Kidney epithelial cell (primary cell): ENCODE measurements around the gene RALGPS2. TPM values are rescaled to one million over a fixed set of nuclear protein-coding genes. Genes with fewer than 3 reads are reported as not detected.

Experiments used
- DNase-seq: peaks from one replicate; pipeline ENCODE4 v3.0.0-alpha.2; 2010; ENCODE audit warnings: low read depth
- H3K27me3 ChIP-seq: 2 replicates; pipeline ENCODE4 v1.6.0; 2011; ENCODE audit warnings: low read length; ENCODE audit not compliant: control insufficient read depth, insufficient read depth
- H3K36me3 ChIP-seq: 2 replicates; pipeline ENCODE4 v1.5.1; 2011; ENCODE audit warnings: low read length; ENCODE audit not compliant: control insufficient read depth, insufficient read depth
- H3K4me3 ChIP-seq: 2 replicates; pipeline ENCODE4 v1.5.1; 2011; ENCODE audit warnings: low read depth, mild to moderate bottlenecking, control low read depth, low read length
- CTCF ChIP-seq: IDR thresholded peaks from 2 replicates; pipeline ENCODE4 v1.5.1; 2011; ENCODE audit warnings: mild to moderate bottlenecking, moderate library complexity, low read length, control low read depth, inconsistent platforms; ENCODE audit not compliant: insufficient read depth, poor library complexity, severe bottlenecking
- total RNA-seq: library from RNA; depleted of rRNA; stranded (reverse); fragments of >200 nt; gene quantifications from 2 replicates; pipeline ENCODE4 v1.2.3, GENCODE V29; 2015

RALGPS2 gene
- total RNA-seq, 1 donor from 2014 or later = 11.6 TPM

GRCh38 chr1:178934546-178934945 is 209.5 kb downstream of the RALGPS2 start:
- DNase-seq = no peak
- peaks cover 2% of the 10 kb centered on the region for H3K27me3 ChIP-seq
- no peaks in the 10 kb centered on the region for H3K36me3 ChIP-seq
- no peak for TF ChIP-seq CTCF
- H3K4me3 ChIP-seq = no peak overlapping the region

GRCh38 chr1:178935610-178936009 is 210.6 kb downstream of the RALGPS2 start:
- H3K4me3 ChIP-seq = no peak overlapping the region
- TF ChIP-seq CTCF = no peak

DNA sequence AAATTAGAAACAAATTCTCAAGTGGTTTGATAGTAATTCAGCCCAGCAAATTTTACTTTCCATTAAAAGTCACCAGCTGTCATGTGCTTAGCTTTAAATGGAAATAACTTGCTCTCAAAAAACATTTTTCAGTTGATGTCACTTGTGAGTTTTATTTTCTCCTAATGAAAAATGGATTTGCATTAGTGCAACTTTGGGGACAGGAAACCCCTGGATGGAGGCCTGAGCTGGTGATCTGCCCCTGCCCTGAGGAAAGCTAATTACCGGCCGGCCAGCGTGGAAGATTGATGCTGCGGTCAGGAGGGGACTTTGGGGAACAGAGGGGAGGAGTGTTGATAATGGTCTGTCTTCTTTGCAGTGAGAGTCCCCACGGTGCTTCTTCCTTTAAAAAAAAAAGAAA is 212.7 kb downstream of the RALGPS2 start:
- Histone ChIP-seq H3K27me3 (peaks cover 2% of the 10 kb centered on the region), H3K4me3 (no peak overlapping the region), H3K36me3 (no peaks in the 10 kb centered on the region)
- no peak for TF ChIP-seq CTCF
- DNase-seq = no peak

More at GRCh38 chr1:178935610-178936009, 210.6 kb downstream of the RALGPS2 start:
- DNase-seq = no peak
- peaks cover 2% of the 10 kb centered on the region for H3K27me3 ChIP-seq
- no peaks in the 10 kb centered on the region for H3K36me3 ChIP-seq

GRCh38 chr1:178938101-178938958 is 213.3 kb downstream of the RALGPS2 start:
- peaks cover 2% of the 10 kb centered on the region for H3K27me3 ChIP-seq

GRCh38 chr1:178938959-178939317 is 213.9 kb downstream of the RALGPS2 start:
- no peaks in the 10 kb centered on the region for H3K36me3 ChIP-seq
- no peak for TF ChIP-seq CTCF
- H3K27me3 ChIP-seq = peaks cover 2% of the 10 kb centered on the region
- H3K4me3 ChIP-seq = no peak overlapping the region
- DNase-seq = no peak

More at GRCh38 chr1:178938101-178938958, 213.3 kb downstream of the RALGPS2 start:
- Histone ChIP-seq H3K36me3 (no peaks in the 10 kb centered on the region), H3K4me3 (no peak overlapping the region)
- TF ChIP-seq CTCF = no peak
- DNase-seq = no peak
